KMS-11 (cell line): Measurements from ENCODE around the gene SAMM50.

Experiments used
- H2AFZ ChIP-seq: fragments of 200-600 bp; sonication (generic); 2 replicates; pipeline ENCODE4 v1.6.1; 2016; ENCODE audit warnings: antibody characterized with exemption, mixed run types, low read depth
- H3K27ac ChIP-seq: fragments of 200-600 bp; sonication (generic); 2 replicates; pipeline ENCODE4 v1.6.1; 2016; ENCODE audit warnings: mild to moderate bottlenecking, mixed run types
- H3K27me3 ChIP-seq: fragments of 200-600 bp; sonication (generic); 2 replicates; pipeline ENCODE4 v1.6.1; 2017; ENCODE audit warnings: mild to moderate bottlenecking, low read depth, mixed run types, moderate library complexity; ENCODE audit not compliant: insufficient read depth
- H3K36me3 ChIP-seq: fragments of 200-600 bp; sonication (generic); 2 replicates; pipeline ENCODE4 v1.6.1; 2017; ENCODE audit warnings: mild to moderate bottlenecking, mixed run types; ENCODE audit not compliant: insufficient read depth
- H3K4me1 ChIP-seq: fragments of 200-600 bp; sonication (generic); 2 replicates; pipeline ENCODE4 v1.6.1; 2016; ENCODE audit warnings: mild to moderate bottlenecking, low read depth, mixed run types; ENCODE audit not compliant: poor library complexity, severe bottlenecking
- H3K4me2 ChIP-seq: fragments of 200-600 bp; sonication (generic); 2 replicates; pipeline ENCODE4 v1.7.0; 2016; ENCODE audit warnings: mild to moderate bottlenecking, mixed run types
- H3K4me3 ChIP-seq: fragments of 200-600 bp; sonication (generic); IDR thresholded peaks from 2 replicates; pipeline ENCODE4 v1.6.1; 2017; ENCODE audit warnings: low read depth, low read length, mixed read lengths; ENCODE audit not compliant: insufficient read depth
- H3K79me2 ChIP-seq: fragments of 200-600 bp; sonication (generic); 2 replicates; pipeline ENCODE4 v1.6.1; 2016; ENCODE audit warnings: low read depth, mixed run types; ENCODE audit not compliant: insufficient read depth
- H3K9ac ChIP-seq: fragments of 200-600 bp; sonication (generic); 2 replicates; pipeline ENCODE4 v1.6.1; 2016; ENCODE audit warnings: mild to moderate bottlenecking, mixed run types
- H4K20me1 ChIP-seq: fragments of 200-600 bp; sonication (generic); 2 replicates; pipeline ENCODE4 v1.6.1; 2016; ENCODE audit warnings: mild to moderate bottlenecking, mixed run types; ENCODE audit not compliant: insufficient read depth
- CTCF ChIP-seq: fragments of 200-600 bp; sonication (generic); conservative IDR thresholded peaks from 2 replicates; pipeline ENCODE4 v1.6.1; 2017; ENCODE audit warnings: low read depth, mild to moderate bottlenecking, antibody characterized with exemption, low read length, moderate library complexity, mixed read lengths

SAMM50 gene

DNA sequence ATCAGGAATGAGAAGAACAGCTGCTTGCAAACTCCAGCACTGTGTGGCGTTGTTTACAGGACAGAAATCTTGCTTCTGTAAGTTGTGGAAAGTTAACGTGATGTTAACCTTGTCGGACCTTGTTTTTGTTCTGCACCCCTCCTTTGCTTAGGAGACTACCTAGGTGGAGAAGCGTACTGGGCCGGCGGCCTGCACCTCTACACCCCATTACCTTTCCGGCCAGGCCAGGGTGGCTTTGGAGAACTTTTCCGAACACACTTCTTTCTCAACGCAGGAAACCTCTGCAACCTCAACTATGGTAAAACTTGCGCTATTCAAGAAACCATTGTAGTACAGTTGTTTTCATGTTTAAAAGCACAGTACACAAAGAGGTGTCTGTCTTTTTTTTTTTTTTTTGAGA lies 33.7 kb downstream of the SAMM50 start:
- no peak overlapping the region for H3K27ac ChIP-seq
- no peaks in the 10 kb centered on the region for H3K79me2 ChIP-seq
- no peak overlapping the region for H2AFZ ChIP-seq
- no peak overlapping the region for H3K9ac ChIP-seq
- H3K4me2 ChIP-seq: no peak overlapping the region
- no peak for TF ChIP-seq CTCF
- H3K4me1 ChIP-seq: no peaks in the 10 kb centered on the region
- H3K36me3 ChIP-seq: no peaks in the 10 kb centered on the region
- H3K27me3 ChIP-seq: no peaks in the 10 kb centered on the region
- H3K4me3 ChIP-seq: no peak overlapping the region
- no peaks in the 10 kb centered on the region for H4K20me1 ChIP-seq

GRCh38 chr22:43990044-43990443 lies 34.8 kb downstream of the SAMM50 start:
- no peak overlapping the region for H3K27ac ChIP-seq
- H3K4me1 ChIP-seq: no peaks in the 10 kb centered on the region
- H3K79me2 ChIP-seq: no peaks in the 10 kb centered on the region
- no peak overlapping the region for H2AFZ ChIP-seq
- H4K20me1 ChIP-seq: no peaks in the 10 kb centered on the region
- no peaks in the 10 kb centered on the region for H3K27me3 ChIP-seq
- H3K36me3 ChIP-seq: no peaks in the 10 kb centered on the region
- no peak overlapping the region for H3K4me2 ChIP-seq
- H3K9ac ChIP-seq: no peak overlapping the region
- TF ChIP-seq CTCF: no peak
- H3K4me3 ChIP-seq: no peak overlapping the region

GRCh38 chr22:43991316-43992020 lies 36.2 kb downstream of the SAMM50 start:
- no peaks in the 10 kb centered on the region for H4K20me1 ChIP-seq
- H3K4me3 ChIP-seq: no peak overlapping the region
- no peak for TF ChIP-seq CTCF
- no peak overlapping the region for H2AFZ ChIP-seq
- H3K9ac ChIP-seq: no peak overlapping the region
- no peaks in the 10 kb centered on the region for H3K36me3 ChIP-seq
- no peak overlapping the region for H3K4me2 ChIP-seq
- no peaks in the 10 kb centered on the region for H3K27me3 ChIP-seq
- H3K4me1 ChIP-seq: no peaks in the 10 kb centered on the region
- no peak overlapping the region for H3K27ac ChIP-seq
- no peaks in the 10 kb centered on the region for H3K79me2 ChIP-seq

DNA sequence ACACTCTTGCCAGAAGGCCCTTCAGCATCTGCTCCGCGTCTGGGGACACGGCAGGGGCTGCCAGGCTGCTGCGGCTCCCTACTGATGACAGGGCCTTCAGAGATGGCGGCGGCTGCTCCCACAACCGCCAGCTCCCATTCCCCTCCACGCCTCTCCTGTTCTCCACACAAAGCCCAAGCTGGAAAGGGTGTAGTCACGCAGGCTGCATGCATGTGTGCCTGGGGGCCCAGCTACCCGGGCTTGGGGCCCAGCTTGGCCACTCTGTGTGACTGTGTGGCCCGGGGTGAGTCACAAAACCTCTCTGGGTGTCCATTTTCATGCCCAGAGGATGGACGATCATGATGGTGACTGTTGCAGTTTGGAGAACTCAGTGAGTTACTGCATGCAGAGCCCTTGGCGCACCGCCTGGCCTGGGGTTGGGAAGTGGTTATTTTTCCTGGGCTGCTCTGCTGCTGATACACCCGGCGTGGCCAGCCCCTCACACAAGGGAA lies 37.1 kb downstream of the SAMM50 start:
- Histone ChIP-seq H3K27ac (no peak overlapping the region), H3K9ac (no peak overlapping the region), H3K4me3 (no peak overlapping the region), H4K20me1 (no peaks in the 10 kb centered on the region), H3K79me2 (no peaks in the 10 kb centered on the region), H3K27me3 (no peaks in the 10 kb centered on the region), H3K4me2 (no peak overlapping the region), H3K36me3 (no peaks in the 10 kb centered on the region), H2AFZ (no peak overlapping the region), H3K4me1 (no peaks in the 10 kb centered on the region)
- no peak for TF ChIP-seq CTCF
